ENCODE results near the gene PABPC1L2A.
A peak's percentile ranks its signal among the peaks of the same experiment; 100 is the strongest.
"Not testable (repeated sequence)": the region's sequence is repeated elsewhere in the genome, so short reads cannot be mapped to it uniquely, and the experiment has no call there.

PABPC1L2A gene

GRCh38 chrX:73079024-73079562 is at the start of gene PABPC1L2A:
PABPC1L2A (minus strand) TSS chrX:73079512; CDS start chrX:73079386, 126 bp downstream.
- not testable (repeated sequence) for H3K4me1 ChIP-seq (ENCODE audit: control insufficient read depth, insufficient read depth, low read length); H3K4me3 ChIP-seq (ENCODE audit: low read depth, low read length); H3K36me3 ChIP-seq (ENCODE audit: control insufficient read depth, insufficient read depth, low read length); H3K9ac ChIP-seq (ENCODE audit: low read depth, low read length); H3K9me3 ChIP-seq (ENCODE audit: control insufficient read depth, insufficient read depth, low read length)
- peaks cover 15% of the 10 kb centered on the region for H3K27me3 ChIP-seq (ENCODE audit: control insufficient read depth, insufficient read depth, low read length)

GRCh38 chrX:73127700-73128241 is 48.5 kb upstream of the PABPC1L2A start:
- no peaks in the 10 kb centered on the region for H3K36me3 ChIP-seq (ENCODE audit: control insufficient read depth, insufficient read depth, low read length)
- H3K9me3 ChIP-seq (ENCODE audit: control insufficient read depth, insufficient read depth, low read length), result no peaks in the 10 kb centered on the region
- no peaks in the 10 kb centered on the region for H3K27me3 ChIP-seq (ENCODE audit: control insufficient read depth, insufficient read depth, low read length)
- no peaks in the 10 kb centered on the region for H3K4me1 ChIP-seq (ENCODE audit: control insufficient read depth, insufficient read depth, low read length)
- H3K9ac ChIP-seq (ENCODE audit: low read depth, low read length), result no peak overlapping the region
- H3K4me3 ChIP-seq (ENCODE audit: low read depth, low read length), result peak overlapping the region; percentile 49

- no peak overlapping the region for H3K9ac ChIP-seq (ENCODE audit: low read depth, low read length)
- H3K4me3 ChIP-seq (ENCODE audit: low read depth, low read length), result no peak overlapping the region
- no peaks in the 10 kb centered on the region for H3K9me3 ChIP-seq (ENCODE audit: control insufficient read depth, insufficient read depth, low read length)
- no peaks in the 10 kb centered on the region for H3K4me1 ChIP-seq (ENCODE audit: control insufficient read depth, insufficient read depth, low read length)
- H3K36me3 ChIP-seq (ENCODE audit: control insufficient read depth, insufficient read depth, low read length), result no peaks in the 10 kb centered on the region
- H3K27me3 ChIP-seq (ENCODE audit: control insufficient read depth, insufficient read depth, low read length), result no peaks in the 10 kb centered on the region
These were observed 46.9 kb upstream of the PABPC1L2A start for GRCh38 chrX:73126240-73126639.

- not testable (repeated sequence) for H3K4me3 ChIP-seq (ENCODE audit: low read depth, low read length); H3K4me1 ChIP-seq (ENCODE audit: control insufficient read depth, insufficient read depth, low read length); H3K27me3 ChIP-seq (ENCODE audit: control insufficient read depth, insufficient read depth, low read length); H3K9ac ChIP-seq (ENCODE audit: low read depth, low read length); H3K36me3 ChIP-seq (ENCODE audit: control insufficient read depth, insufficient read depth, low read length)
- peaks cover 20% of the 10 kb centered on the region for H3K9me3 ChIP-seq (ENCODE audit: control insufficient read depth, insufficient read depth, low read length)
These were observed 20.2 kb upstream of the PABPC1L2A start for GRCh38 chrX:73099505-73099904.

GRCh38 chrX:73086766-73087165 is 7.5 kb upstream of the PABPC1L2A start:
- H3K36me3 ChIP-seq (ENCODE audit: control insufficient read depth, insufficient read depth, low read length); H3K4me1 ChIP-seq (ENCODE audit: control insufficient read depth, insufficient read depth, low read length); H3K9me3 ChIP-seq (ENCODE audit: control insufficient read depth, insufficient read depth, low read length); H3K4me3 ChIP-seq (ENCODE audit: low read depth, low read length); H3K27me3 ChIP-seq (ENCODE audit: control insufficient read depth, insufficient read depth, low read length); H3K9ac ChIP-seq (ENCODE audit: low read depth, low read length): not testable (repeated sequence)

- peaks cover 15% of the 10 kb centered on the region for H3K27me3 ChIP-seq (ENCODE audit: control insufficient read depth, insufficient read depth, low read length)
- not testable (repeated sequence) for H3K4me1 ChIP-seq (ENCODE audit: control insufficient read depth, insufficient read depth, low read length); H3K9me3 ChIP-seq (ENCODE audit: control insufficient read depth, insufficient read depth, low read length); H3K4me3 ChIP-seq (ENCODE audit: low read depth, low read length); H3K36me3 ChIP-seq (ENCODE audit: control insufficient read depth, insufficient read depth, low read length); H3K9ac ChIP-seq (ENCODE audit: low read depth, low read length)
These were observed 572 bp upstream of the PABPC1L2A start for GRCh38 chrX:73079884-73080283.

GRCh38 chrX:73078597-73078996 is 715 bp downstream of the PABPC1L2A start:
- not testable (repeated sequence) for H3K36me3 ChIP-seq (ENCODE audit: control insufficient read depth, insufficient read depth, low read length); H3K9ac ChIP-seq (ENCODE audit: low read depth, low read length); H3K9me3 ChIP-seq (ENCODE audit: control insufficient read depth, insufficient read depth, low read length); H3K4me1 ChIP-seq (ENCODE audit: control insufficient read depth, insufficient read depth, low read length); H3K4me3 ChIP-seq (ENCODE audit: low read depth, low read length)
- peaks cover 15% of the 10 kb centered on the region for H3K27me3 ChIP-seq (ENCODE audit: control insufficient read depth, insufficient read depth, low read length)

- Histone ChIP-seq H3K4me3 (ENCODE audit: low read depth, low read length) (no peak overlapping the region), H3K27me3 (ENCODE audit: control insufficient read depth, insufficient read depth, low read length) (peaks cover 15% of the 10 kb centered on the region), H3K9ac (ENCODE audit: low read depth, low read length) (no peak overlapping the region), H3K9me3 (ENCODE audit: control insufficient read depth, insufficient read depth, low read length) (no peaks in the 10 kb centered on the region), H3K36me3 (ENCODE audit: control insufficient read depth, insufficient read depth, low read length) (no peaks in the 10 kb centered on the region), H3K4me1 (ENCODE audit: control insufficient read depth, insufficient read depth, low read length) (no peaks in the 10 kb centered on the region)
These were observed 2.5 kb downstream of the PABPC1L2A start for GRCh38 chrX:73076838-73077237.

- Histone ChIP-seq H3K4me3 (ENCODE audit: low read depth, low read length) (no peak overlapping the region), H3K27me3 (ENCODE audit: control insufficient read depth, insufficient read depth, low read length) (no peaks in the 10 kb centered on the region), H3K36me3 (ENCODE audit: control insufficient read depth, insufficient read depth, low read length) (no peaks in the 10 kb centered on the region), H3K4me1 (ENCODE audit: control insufficient read depth, insufficient read depth, low read length) (no peaks in the 10 kb centered on the region), H3K9me3 (ENCODE audit: control insufficient read depth, insufficient read depth, low read length) (no peaks in the 10 kb centered on the region), H3K9ac (ENCODE audit: low read depth, low read length) (no peak overlapping the region)
These were observed 9.8 kb downstream of the PABPC1L2A start for GRCh38 chrX:73069365-73070035.

GRCh38 chrX:73068467-73069364 is 10.6 kb downstream of the PABPC1L2A start:
- H3K4me3 ChIP-seq (ENCODE audit: low read depth, low read length), result no peak overlapping the region
- H3K27me3 ChIP-seq (ENCODE audit: control insufficient read depth, insufficient read depth, low read length), result no peaks in the 10 kb centered on the region
- no peaks in the 10 kb centered on the region for H3K36me3 ChIP-seq (ENCODE audit: control insufficient read depth, insufficient read depth, low read length)
- H3K9ac ChIP-seq (ENCODE audit: low read depth, low read length), result no peak overlapping the region
- no peaks in the 10 kb centered on the region for H3K9me3 ChIP-seq (ENCODE audit: control insufficient read depth, insufficient read depth, low read length)
- no peaks in the 10 kb centered on the region for H3K4me1 ChIP-seq (ENCODE audit: control insufficient read depth, insufficient read depth, low read length)

GRCh38 chrX:73067761-73068466 is 11.4 kb downstream of the PABPC1L2A start:
- not testable (repeated sequence) for H3K9ac ChIP-seq (ENCODE audit: low read depth, low read length); H3K4me1 ChIP-seq (ENCODE audit: control insufficient read depth, insufficient read depth, low read length); H3K4me3 ChIP-seq (ENCODE audit: low read depth, low read length); H3K9me3 ChIP-seq (ENCODE audit: control insufficient read depth, insufficient read depth, low read length); H3K36me3 ChIP-seq (ENCODE audit: control insufficient read depth, insufficient read depth, low read length); H3K27me3 ChIP-seq (ENCODE audit: control insufficient read depth, insufficient read depth, low read length)
